ENCODE results near the gene ZNF536. TPM values are rescaled to one million over a fixed set of nuclear protein-coding genes. Genes with fewer than 3 reads are reported as not detected.

Gene ZNF536
- total RNA-seq, 1 experiment from 2014 or later: 0.05 TPM

DNA sequence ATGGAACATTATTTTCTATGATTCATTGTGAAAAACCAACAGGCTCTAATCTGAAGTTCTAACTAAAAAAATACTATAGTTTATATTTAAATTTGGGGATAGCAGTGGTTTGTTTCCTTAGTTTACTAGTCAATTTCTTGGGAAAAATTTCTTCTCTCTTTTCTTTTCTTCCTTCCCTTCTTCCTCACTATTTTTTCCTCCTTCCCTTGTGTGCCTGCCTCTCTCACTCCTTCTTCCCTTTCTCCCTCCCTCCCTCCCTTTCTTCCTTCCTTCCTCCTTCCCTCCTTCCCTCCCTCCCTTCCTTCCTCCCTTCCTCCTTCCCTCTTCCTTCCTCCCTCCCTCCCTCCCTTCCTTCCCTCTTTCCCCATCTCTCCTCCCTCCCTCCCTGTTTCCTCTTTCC is 226.5 kb downstream of the ZNF536 start:
- Histone ChIP-seq H3K27me3 (ENCODE audit: control insufficient read depth, insufficient read depth, low read length) (peaks cover 19% of the 10 kb centered on the region), H3K9me3 (ENCODE audit: control insufficient read depth, insufficient read depth, low read depth, low read length) (no peaks in the 10 kb centered on the region), H3K36me3 (ENCODE audit: control insufficient read depth, insufficient read depth, low read length) (no peaks in the 10 kb centered on the region), H3K4me1 (ENCODE audit: control insufficient read depth, insufficient read depth, low read length) (no peaks in the 10 kb centered on the region), H3K27ac (ENCODE audit: low read length) (no peak overlapping the region), H3K4me3 (ENCODE audit: low read depth in 2 of 2, low read length in 2 of 2) (no peak overlapping the region)
- in situ Hi-C loops (cut with HindIII; ENCODE audit: low pct_unique_long_range_greater_than_20kb, low sequenced_read_pairs): no loop called here
- ChIA-PET POLR2A (no interaction called here), CTCF (no interaction called here)
- DNase-seq (ENCODE audit: low read depth, low spot score): no peak
- intact Hi-C loops (cut with micrococcal nuclease; ENCODE audit: unreplicated experiment): no loop called here
- TF ChIP-seq, protein P1, sequence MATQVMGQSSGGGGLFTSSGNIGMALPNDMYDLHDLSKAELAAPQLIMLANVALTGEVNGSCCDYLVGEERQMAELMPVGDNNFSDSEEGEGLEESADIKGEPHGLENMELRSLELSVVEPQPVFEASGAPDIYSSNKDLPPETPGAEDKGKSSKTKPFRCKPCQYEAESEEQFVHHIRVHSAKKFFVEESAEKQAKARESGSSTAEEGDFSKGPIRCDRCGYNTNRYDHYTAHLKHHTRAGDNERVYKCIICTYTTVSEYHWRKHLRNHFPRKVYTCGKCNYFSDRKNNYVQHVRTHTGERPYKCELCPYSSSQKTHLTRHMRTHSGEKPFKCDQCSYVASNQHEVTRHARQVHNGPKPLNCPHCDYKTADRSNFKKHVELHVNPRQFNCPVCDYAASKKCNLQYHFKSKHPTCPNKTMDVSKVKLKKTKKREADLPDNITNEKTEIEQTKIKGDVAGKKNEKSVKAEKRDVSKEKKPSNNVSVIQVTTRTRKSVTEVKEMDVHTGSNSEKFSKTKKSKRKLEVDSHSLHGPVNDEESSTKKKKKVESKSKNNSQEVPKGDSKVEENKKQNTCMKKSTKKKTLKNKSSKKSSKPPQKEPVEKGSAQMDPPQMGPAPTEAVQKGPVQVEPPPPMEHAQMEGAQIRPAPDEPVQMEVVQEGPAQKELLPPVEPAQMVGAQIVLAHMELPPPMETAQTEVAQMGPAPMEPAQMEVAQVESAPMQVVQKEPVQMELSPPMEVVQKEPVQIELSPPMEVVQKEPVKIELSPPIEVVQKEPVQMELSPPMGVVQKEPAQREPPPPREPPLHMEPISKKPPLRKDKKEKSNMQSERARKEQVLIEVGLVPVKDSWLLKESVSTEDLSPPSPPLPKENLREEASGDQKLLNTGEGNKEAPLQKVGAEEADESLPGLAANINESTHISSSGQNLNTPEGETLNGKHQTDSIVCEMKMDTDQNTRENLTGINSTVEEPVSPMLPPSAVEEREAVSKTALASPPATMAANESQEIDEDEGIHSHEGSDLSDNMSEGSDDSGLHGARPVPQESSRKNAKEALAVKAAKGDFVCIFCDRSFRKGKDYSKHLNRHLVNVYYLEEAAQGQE (IDR thresholded peaks at IDR 0.05; ENCODE audit: insufficient read depth in 1 of 2, low read depth in 2 of 2, low read length in 1 of 2): no peak
- TF ChIP-seq SIN3A (IDR thresholded peaks at IDR 0.05; ENCODE audit: borderline replicate concordance, insufficient read depth, low read depth, low read length) (no peak), TCF7L2 (IDR thresholded peaks at IDR 0.05; ENCODE audit: low read depth, low read length) (no peak), POLR2AphosphoS5 (IDR thresholded peaks at IDR 0.05; ENCODE audit: low read depth, low read length) (no peak)
- TF ChIP-seq, protein P2, sequence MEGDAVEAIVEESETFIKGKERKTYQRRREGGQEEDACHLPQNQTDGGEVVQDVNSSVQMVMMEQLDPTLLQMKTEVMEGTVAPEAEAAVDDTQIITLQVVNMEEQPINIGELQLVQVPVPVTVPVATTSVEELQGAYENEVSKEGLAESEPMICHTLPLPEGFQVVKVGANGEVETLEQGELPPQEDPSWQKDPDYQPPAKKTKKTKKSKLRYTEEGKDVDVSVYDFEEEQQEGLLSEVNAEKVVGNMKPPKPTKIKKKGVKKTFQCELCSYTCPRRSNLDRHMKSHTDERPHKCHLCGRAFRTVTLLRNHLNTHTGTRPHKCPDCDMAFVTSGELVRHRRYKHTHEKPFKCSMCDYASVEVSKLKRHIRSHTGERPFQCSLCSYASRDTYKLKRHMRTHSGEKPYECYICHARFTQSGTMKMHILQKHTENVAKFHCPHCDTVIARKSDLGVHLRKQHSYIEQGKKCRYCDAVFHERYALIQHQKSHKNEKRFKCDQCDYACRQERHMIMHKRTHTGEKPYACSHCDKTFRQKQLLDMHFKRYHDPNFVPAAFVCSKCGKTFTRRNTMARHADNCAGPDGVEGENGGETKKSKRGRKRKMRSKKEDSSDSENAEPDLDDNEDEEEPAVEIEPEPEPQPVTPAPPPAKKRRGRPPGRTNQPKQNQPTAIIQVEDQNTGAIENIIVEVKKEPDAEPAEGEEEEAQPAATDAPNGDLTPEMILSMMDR (IDR thresholded peaks at IDR 0.05): no peak
- ATAC-seq: no peak
- no TSS peak for BruUV-seq (replicated peaks)

DNA sequence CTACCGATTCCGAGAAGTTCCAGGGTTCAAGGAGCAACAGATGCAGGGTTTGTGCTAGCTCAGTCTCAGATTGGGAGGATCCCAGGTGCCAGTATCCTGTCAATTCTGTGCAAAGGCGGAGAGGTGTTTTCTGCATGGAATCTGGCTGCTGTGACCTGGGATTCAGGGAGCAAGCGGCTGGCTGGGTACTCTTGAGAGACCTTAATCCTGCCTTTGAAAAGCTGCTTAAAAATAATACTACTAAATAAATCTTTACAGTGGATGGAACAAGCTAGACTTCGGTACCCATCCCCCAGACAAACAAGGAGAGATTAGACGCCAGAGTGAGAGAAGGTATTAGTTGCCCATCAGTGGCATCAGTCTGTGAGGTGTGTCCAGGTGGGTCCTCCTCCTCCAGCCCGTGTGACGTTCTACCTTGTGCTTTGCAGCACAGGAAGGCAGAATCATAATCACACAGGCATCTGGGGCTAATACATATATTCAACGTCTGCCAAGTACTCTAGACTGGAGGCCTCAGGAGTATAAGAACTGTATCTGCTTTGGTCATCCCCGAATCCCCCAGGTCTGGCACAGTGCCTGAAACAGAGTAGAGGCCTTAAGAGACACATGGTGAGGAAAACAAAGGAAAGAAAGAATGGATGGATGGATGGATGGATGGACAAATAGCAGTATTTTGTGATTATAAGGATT is 230.6 kb downstream of the ZNF536 start:
- intact Hi-C loops (cut with micrococcal nuclease; ENCODE audit: unreplicated experiment) (no loop called here), in situ Hi-C loops (cut with HindIII; ENCODE audit: low pct_unique_long_range_greater_than_20kb, low sequenced_read_pairs) (no loop called here)
- BruUV-seq (replicated peaks): no TSS peak
- DNase-seq (ENCODE audit: low read depth, low spot score) (no peak), ATAC-seq (no peak)
- Histone ChIP-seq H3K4me1 (ENCODE audit: control insufficient read depth, insufficient read depth, low read length) (no peaks in the 10 kb centered on the region), H3K4me3 (ENCODE audit: low read depth in 2 of 2, low read length in 2 of 2) (no peak overlapping the region), H3K27me3 (ENCODE audit: control insufficient read depth, insufficient read depth, low read length) (peaks cover 11% of the 10 kb centered on the region), H3K9me3 (ENCODE audit: control insufficient read depth, insufficient read depth, low read depth, low read length) (no peaks in the 10 kb centered on the region), H3K36me3 (ENCODE audit: control insufficient read depth, insufficient read depth, low read length) (no peaks in the 10 kb centered on the region), H3K27ac (ENCODE audit: low read length) (no peak overlapping the region)
- TF ChIP-seq POLR2AphosphoS5 (IDR thresholded peaks at IDR 0.05; ENCODE audit: low read depth, low read length) (no peak), TCF7L2 (IDR thresholded peaks at IDR 0.05; ENCODE audit: low read depth, low read length) (no peak), SIN3A (IDR thresholded peaks at IDR 0.05; ENCODE audit: borderline replicate concordance, insufficient read depth, low read depth, low read length) (no peak)
- TF ChIP-seq, protein P1 (IDR thresholded peaks at IDR 0.05; ENCODE audit: insufficient read depth in 1 of 2, low read depth in 2 of 2, low read length in 1 of 2): no peak
- TF ChIP-seq, protein P2 (IDR thresholded peaks at IDR 0.05): no peak
- POLR2A ChIA-PET: no interaction called here
- CTCF ChIA-PET: no interaction called here
